Kasumi-1 (cell line): ENCODE data around the gene AKAP6.
"Not testable (repeated sequence)": the region's sequence is repeated elsewhere in the genome, so short reads cannot be mapped to it uniquely, and the experiment has no call there.

ENCODE experiments used
- DNase-seq, 2 experiments: peaks; one replicate each; lab custom pipeline; 2025; lab: John Stamatoyannopoulos, UW

Gene AKAP6

DNA sequence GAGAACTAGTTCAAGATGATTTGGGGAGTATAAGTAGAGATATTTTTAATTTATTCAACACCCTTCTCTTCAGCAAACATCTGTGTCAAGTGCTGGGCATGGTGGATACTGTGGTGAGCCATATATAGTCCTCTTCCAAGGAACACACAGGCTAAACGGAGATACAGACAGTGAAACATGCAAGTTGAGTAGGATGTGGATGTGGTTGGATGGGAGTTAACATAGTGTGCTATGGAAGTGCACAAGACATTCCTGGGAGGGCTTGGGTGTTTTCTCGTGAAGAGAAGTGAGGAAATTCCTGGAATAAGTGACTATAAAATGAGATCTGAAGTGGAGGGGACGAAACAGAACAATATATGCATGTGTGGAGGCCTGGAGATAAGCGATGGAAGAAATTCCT is 428.5 kb downstream of the AKAP6 start:
- no peak for DNase-seq

GRCh38 chr14:32761381-32761968 is 432.4 kb downstream of the AKAP6 start:
- DNase-seq, result no peak

DNA sequence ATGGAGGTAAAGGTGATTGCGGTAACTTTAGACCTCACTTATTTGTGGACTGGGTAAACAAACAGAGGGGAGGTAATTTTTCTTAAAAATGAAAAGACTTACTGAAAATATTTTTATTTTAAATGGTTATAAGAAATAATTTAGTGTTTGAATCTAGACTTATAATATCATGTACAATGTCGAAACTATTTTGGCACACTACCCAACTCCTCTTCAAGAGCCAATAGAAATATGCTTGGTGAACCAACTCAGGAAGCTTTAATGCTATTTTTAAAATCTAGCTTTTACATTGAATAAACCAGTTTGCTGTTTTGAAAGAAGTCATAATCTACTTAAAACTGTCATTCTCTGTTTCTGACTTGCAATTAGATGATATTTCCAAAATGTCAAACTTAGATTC is 433.8 kb downstream of the AKAP6 start:
- DNase-seq, result no peak

DNA sequence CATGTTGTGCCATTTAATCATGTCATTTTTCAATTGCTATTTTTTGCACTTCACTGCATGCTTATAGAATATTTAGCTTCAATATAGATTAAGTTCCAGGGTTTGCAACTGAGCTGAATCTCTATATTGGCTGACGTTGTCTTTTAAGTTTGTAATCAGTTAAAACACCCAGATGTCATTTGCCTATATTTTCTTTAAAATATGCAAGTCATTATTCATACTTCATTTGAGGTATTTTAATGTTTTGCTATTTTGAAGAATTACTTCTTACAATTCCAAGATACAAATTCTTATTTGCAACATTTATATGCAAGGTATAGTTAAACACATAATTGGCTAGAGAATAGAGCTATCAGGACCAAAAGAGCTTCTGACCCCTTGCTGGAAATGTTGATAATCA is 434.6 kb downstream of the AKAP6 start:
- no peak for DNase-seq

DNA sequence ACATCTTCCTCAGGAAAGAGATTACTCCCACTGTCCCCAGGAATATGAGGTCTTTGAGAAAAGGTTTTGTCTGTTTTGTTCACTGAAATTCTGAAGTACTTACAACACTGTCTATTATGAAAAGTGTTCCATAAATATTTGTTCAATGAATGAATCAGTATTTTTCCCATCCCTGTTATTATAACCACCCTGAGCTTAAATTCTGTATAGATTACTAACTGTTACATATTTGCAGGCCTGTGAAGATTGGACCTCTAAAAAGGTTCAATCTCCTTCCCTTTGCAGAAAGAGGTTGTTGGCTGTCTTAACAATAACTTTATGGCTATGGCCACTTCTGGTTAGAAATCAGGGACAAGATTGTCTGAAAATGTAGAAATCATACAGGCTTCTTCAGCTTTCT is 435.0 kb downstream of the AKAP6 start:
- no peak for DNase-seq

GRCh38 chr14:32770422-32770821 is 441.3 kb downstream of the AKAP6 start:
- no peak for DNase-seq

- no peak for DNase-seq
These were observed 445.1 kb downstream of the AKAP6 start for GRCh38 chr14:32774214-32774613.

DNA sequence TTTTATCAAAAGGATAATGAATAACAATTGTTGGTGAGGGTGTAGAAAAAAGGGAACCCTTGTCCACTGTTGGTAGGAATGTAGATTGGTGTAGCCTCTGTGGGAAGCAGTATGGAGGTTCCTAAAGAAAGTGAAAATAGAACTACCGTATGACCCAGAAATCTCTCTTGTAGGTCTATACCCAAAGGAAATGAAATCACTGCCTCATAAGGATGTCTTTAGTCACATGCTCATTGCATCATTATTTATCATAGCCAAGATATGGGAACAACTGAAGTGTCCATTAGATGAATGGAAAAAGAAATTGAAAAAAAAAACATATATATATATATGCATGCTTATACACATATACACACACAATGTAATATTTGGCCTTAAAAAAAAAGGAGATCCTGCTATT is 450.7 kb downstream of the AKAP6 start:
- no peak for DNase-seq

DNA sequence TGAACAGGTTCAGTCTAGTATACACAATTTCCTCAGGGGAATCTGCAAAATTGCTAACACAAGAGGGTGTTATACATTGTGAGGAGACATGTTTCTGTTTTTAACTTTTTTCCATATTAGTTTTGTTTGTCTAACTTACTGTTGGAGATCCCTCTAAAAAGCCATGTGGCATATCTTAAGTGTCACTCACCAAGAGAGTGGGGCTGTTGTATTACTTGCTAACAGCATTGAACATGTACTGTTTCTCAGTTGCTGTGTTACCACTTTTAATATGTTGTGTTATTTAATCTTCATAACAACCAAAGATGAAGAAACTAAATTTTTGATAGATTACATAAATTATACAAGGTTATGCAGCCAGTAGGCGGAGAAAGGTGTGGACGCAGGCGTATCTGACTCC is 455.3 kb downstream of the AKAP6 start:
- no peak for DNase-seq

- no peak for DNase-seq
These were observed 456.5 kb downstream of the AKAP6 start for GRCh38 chr14:32785585-32785984.

DNA sequence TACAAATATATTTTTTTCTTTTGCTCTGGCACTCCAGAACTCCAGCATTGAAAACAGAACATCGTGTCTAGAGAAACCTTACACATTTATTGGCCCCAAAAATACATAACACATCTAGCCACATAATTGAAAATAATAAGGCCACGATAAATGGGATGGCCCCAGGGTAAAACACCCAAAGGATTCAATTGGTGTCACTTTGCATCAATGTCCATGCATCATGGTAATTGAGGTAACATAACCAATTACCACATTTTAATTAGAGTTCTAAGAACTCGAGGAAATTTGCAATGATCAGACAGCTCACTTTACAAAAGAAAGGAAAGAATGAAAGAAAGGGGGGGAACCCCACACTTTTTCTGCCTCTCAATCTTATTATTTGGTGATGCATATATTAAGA is 457.8 kb downstream of the AKAP6 start:
- no peak for DNase-seq

GRCh38 chr14:32793033-32793432 is 463.9 kb downstream of the AKAP6 start:
- not testable (repeated sequence) for DNase-seq

DNA sequence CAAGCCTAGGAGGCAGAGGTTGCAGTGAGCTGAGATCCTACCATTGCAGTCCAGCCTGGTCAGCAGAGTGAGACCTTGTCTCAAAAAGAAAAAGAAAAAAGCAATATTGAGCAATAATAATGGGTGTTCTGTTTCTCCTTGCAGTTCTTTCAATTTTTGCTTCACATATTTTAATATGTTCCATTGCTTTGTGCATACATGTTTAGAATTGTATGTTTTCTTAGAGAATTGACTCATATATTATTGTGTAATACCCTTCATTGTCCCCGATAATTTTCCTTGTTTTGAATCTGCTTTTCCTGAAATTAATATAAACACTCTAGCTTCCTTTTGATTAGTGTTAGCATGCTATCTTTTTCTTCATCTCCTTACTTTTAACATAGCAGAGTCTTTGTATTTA is 471.2 kb downstream of the AKAP6 start:
- DNase-seq, result no peak

DNA sequence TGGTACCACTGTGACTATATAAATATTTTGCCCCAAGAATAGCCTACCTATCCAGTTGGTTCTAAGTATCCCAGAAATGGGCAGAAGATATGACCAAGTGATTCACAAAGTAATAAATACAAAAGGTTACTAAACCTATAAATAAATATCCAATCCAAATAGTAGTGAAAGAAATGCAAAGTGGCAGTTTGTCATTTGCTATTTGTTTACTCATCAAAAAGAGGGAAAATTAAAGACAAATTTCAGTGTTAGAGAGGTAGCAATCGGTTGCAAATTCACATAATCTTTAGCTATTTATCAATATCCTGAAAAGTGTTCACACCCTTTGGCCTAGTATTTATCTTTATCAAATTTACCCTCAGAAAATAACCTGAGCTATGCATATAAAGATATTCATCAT is 473.2 kb downstream of the AKAP6 start:
- no peak for DNase-seq

DNA sequence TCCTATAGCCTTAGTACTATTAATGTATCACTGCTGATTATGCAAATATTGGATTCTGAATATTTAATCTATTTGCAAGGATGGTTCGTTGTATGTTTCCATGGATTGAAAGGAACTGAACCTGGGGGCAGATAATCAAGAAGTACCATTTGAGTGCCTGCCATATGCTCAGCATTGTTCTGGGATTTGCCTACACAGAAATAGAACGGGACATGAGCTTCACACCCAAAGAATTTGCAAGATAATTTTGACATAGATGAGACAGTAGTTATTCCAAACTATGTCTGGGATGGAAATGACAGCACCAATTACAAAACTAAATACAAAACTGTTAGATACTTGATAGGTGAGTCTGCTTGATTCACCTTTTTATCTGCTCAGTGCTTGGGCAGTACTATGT is 476.9 kb downstream of the AKAP6 start:
- DNase-seq, result no peak

- DNase-seq, result no peak
These were observed 479.5 kb downstream of the AKAP6 start for GRCh38 chr14:32808644-32809043.

DNA sequence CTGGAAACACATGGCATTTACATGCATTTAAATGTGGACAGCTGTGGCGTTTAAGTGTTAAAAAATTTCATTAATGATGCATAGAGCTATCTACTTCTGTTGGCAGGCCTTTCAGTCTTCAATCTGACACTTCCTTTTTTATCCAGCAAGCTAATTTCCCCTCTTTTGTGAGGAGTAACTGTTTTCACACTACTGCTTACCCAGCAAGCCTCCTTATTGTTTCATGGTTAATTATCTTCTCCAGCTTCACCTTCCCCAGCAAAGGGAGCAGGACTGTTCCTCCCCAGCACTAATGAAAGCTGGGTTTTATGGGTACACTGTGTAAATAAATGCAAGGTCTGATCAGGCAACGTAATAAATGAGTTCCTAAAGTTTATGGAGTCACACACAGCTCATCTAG is 480.2 kb downstream of the AKAP6 start:
- no peak for DNase-seq

- DNase-seq, result no peak
These were observed 484.3 kb downstream of the AKAP6 start for GRCh38 chr14:32813401-32813800.

DNA sequence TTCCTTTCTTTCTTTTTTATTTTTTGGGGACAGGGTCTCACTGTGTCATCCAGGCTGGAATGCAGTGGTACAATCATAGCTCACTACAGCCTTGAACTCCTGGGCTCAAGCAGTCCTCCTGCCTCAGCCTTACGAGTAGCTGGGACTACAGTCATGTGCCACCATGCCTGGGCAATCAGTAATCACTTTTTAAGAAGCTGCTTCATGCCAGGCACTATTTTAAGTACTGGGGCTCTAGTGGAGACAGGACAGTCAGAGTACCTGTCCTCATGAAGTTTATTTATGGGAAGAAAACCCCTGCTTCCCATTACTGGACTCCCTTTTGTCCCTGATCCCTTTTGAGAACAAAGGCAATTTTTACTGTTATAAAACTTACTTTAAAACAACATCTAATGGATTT is 485.6 kb downstream of the AKAP6 start:
- DNase-seq, result no peak

- no peak for DNase-seq
These were observed 487.5 kb downstream of the AKAP6 start for GRCh38 chr14:32816588-32816987.

DNA sequence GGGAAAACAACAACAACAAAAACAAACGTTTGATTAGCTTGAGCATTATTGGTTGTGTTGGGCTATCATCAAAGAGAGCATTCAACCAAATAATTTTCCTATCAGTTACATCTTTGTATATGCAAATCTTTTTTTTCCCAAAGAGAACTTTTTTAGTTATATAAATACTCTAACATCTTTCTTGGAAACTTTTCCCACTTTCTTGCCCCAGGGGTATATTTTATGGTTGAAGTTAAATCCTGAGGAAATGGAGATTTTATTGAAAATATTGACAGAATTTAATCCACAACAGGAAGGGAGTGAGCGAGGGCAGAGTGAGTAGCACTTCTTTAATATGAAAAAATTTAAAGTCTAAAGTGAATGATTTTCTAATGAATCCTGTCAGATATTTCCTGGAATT is 488.7 kb downstream of the AKAP6 start:
- DNase-seq, result no peak

GRCh38 chr14:32818581-32818980 is 489.5 kb downstream of the AKAP6 start:
- no peak for DNase-seq

GRCh38 chr14:32820181-32820580 is 491.1 kb downstream of the AKAP6 start:
- DNase-seq, result no peak

- no peak for DNase-seq
These were observed 491.6 kb downstream of the AKAP6 start for GRCh38 chr14:32820682-32821081.
